Epithelial cell of proximal tubule (primary cell): ENCODE results near the gene PGAM4. TPM values are rescaled to one million over a fixed set of nuclear protein-coding genes. Genes with fewer than 3 reads are reported as not detected.

ENCODE experiments used
- DNase-seq: peaks from one replicate; pipeline ENCODE4 v3.0.0-alpha.2; 2011; ENCODE audit warnings: low read depth
- H3K4me3 ChIP-seq: 2 replicates; pipeline ENCODE4 v1.5.1; 2011; ENCODE audit warnings: low read depth, mild to moderate bottlenecking, low read length
- total RNA-seq: library from RNA; depleted of rRNA; stranded (reverse); fragments of >200 nt; gene quantifications from 2 replicates; pipeline ENCODE4 v1.2.3, GENCODE V29; 2015
- TF ChIP-seq, protein P1 (sequence below): conservative IDR thresholded peaks from 2 replicates; pipeline ENCODE4 v1.5.1; 2012; ENCODE audit warnings: low read depth, mild to moderate bottlenecking, low read length

Gene PGAM4
- total RNA-seq, 1 donor from 2014 or later = 0.52 TPM

- no peak overlapping the region for H3K4me3 ChIP-seq
- TF ChIP-seq, protein P1, sequence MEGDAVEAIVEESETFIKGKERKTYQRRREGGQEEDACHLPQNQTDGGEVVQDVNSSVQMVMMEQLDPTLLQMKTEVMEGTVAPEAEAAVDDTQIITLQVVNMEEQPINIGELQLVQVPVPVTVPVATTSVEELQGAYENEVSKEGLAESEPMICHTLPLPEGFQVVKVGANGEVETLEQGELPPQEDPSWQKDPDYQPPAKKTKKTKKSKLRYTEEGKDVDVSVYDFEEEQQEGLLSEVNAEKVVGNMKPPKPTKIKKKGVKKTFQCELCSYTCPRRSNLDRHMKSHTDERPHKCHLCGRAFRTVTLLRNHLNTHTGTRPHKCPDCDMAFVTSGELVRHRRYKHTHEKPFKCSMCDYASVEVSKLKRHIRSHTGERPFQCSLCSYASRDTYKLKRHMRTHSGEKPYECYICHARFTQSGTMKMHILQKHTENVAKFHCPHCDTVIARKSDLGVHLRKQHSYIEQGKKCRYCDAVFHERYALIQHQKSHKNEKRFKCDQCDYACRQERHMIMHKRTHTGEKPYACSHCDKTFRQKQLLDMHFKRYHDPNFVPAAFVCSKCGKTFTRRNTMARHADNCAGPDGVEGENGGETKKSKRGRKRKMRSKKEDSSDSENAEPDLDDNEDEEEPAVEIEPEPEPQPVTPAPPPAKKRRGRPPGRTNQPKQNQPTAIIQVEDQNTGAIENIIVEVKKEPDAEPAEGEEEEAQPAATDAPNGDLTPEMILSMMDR = no peak
- DNase-seq = no peak
These were observed 3.1 kb downstream of the PGAM4 start for GRCh38 chrX:77966361-77966760.

GRCh38 chrX:77962068-77962902 is 7.2 kb downstream of the PGAM4 start:
- no peak for DNase-seq
- TF ChIP-seq, protein P1 = no peak
- H3K4me3 ChIP-seq = no peak overlapping the region

- H3K4me3 ChIP-seq = no peak overlapping the region
- no peak for DNase-seq
- TF ChIP-seq, protein P1 = no peak
These were observed 8.4 kb downstream of the PGAM4 start for GRCh38 chrX:77961063-77961462.

DNA sequence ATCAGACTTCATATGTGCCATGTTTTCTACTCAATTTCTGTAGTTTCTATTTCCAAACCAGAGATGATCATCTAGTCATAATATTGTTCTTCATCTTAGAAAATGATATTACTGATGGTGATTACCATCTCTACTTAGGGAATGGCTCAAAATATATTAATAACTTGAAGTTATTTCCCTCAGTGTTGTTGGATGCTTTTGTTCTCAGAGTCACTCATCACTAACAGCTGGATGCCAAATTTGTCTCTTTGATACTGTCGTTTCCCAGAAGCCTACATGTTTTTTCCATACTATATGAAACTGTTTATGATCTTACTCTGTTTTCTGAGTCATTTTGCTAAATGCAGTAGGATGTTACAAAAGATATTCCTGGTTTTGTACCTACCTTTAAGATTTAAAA is 8.9 kb downstream of the PGAM4 start:
- no peak for DNase-seq
- TF ChIP-seq, protein P1 = no peak
- H3K4me3 ChIP-seq = no peak overlapping the region

- H3K4me3 ChIP-seq = no peak overlapping the region
- DNase-seq = no peak
- TF ChIP-seq, protein P1 = no peak
These were observed 15.7 kb downstream of the PGAM4 start for GRCh38 chrX:77953708-77954107.

- DNase-seq = no peak
- TF ChIP-seq, protein P1 = no peak
- H3K4me3 ChIP-seq = no peak overlapping the region
These were observed 16.1 kb downstream of the PGAM4 start for GRCh38 chrX:77953302-77953701.

DNA sequence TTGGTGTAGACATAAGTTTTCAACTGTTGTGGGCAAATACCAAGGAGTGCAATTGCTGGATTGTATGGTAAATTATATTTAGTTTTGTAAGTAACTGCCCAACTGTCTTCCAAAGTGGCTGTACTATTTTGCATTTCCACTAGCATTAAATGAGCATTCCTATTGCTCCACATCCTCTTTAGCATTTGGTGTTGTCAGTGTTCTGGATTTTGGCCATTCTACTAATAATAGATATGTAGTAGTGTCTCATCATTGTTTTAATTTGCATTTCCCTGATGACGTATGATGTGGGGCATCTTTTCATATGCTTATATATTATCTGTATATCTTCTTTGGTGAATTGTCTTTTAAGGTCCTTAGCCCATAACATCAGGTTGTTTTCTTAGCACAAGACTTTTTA is 17.3 kb downstream of the PGAM4 start:
- no peak for DNase-seq
- no peak overlapping the region for H3K4me3 ChIP-seq
- TF ChIP-seq, protein P1 = no peak
